Activated B cell treated with CpG ODN at 0.5 μM for 24 hours (primary cell): ENCODE measurements around the gene LAMP5. TPM values are rescaled to one million over a fixed set of nuclear protein-coding genes. Genes with fewer than 3 reads are reported as not detected.

ENCODE experiments used
- ATAC-seq: fragments of 200-7000 bp; cut with Tn5 transposase; one replicate; pipeline ENCODE4 v1.10.0; 2021; ENCODE audit warnings: low read depth, mild to moderate bottlenecking, moderate library complexity
- CTCF ChIA-PET: fragments of 350-600 bp; sonication (Branson Sonifier 250); formaldehyde crosslinking; loops from one replicate; lab custom pipeline; 2021; ENCODE audit warnings: antibody characterized with exemption; lab: Charles Lee
- POLR2A ChIA-PET: fragments of 350-600 bp; sonication (Branson Sonifier 250); formaldehyde crosslinking; loops from one replicate; lab custom pipeline; 2021; ENCODE audit warnings: antibody characterized with exemption; lab: Charles Lee
- DNase-seq: peaks from one replicate; pipeline ENCODE4 v3.0.0; 2022
- H3K27ac Mint-ChIP-seq: one replicate; pipeline ENCODE4 v1.8.0; 2020; ENCODE audit warnings: mixed read lengths
- H3K27me3 Mint-ChIP-seq: one replicate; pipeline ENCODE4 v1.8.0; 2021; ENCODE audit warnings: mixed read lengths
- H3K36me3 Mint-ChIP-seq: one replicate; pipeline ENCODE4 v1.8.0; 2021; ENCODE audit warnings: low read depth, mixed read lengths
- H3K4me1 Mint-ChIP-seq: one replicate; pipeline ENCODE4 v1.8.0; 2021; ENCODE audit warnings: mixed read lengths
- H3K4me3 Mint-ChIP-seq: one replicate; pipeline ENCODE4 v1.8.0; 2020; ENCODE audit warnings: mild to moderate bottlenecking, mixed read lengths
- H3K9me3 Mint-ChIP-seq: one replicate; pipeline ENCODE4 v1.8.0; 2020; ENCODE audit warnings: mixed read lengths
- intact Hi-C: fragments of 100-400 bp; cut with micrococcal nuclease; formaldehyde crosslinking; loops from one replicate; pipeline ENCODE4 v1.15.1; 2024
- total RNA-seq: library from RNA; stranded (reverse); gene quantifications from 2 replicates; pipeline ENCODE4 v1.2.3, GENCODE V29; 2022
- TF ChIP-seq, protein P1 (sequence below): fragments of 200-600 bp; IDR thresholded peaks from one replicate; pipeline ENCODE4 v1.8.0; 2022; ENCODE audit warnings: antibody characterized with exemption, mild to moderate bottlenecking

The LAMP5 gene
- total RNA-seq, 1 donor from 2014 or later, result 0.29 TPM

DNA sequence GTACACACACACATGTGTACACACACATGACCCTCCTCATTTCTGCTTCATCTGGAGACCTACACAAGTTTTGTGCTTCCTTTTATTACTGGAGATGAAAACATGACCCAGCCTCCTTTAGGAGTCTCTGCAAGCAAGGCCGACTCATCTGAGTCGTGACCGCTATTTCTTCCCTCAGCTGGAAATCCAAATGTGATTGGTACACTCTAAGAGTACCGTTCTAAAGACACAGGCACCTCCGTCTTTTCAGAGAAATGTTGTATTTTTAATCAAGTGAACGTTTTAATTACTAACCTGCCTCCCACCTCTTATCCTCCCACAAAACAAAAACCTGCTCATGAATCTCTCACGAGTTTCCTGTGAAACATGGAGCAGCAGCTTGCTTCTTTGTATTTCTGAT is 63.0 kb downstream of the LAMP5 start:
- H3K36me3 Mint-ChIP-seq, result no peaks in the 10 kb centered on the region
- no peak overlapping the region for H3K27ac Mint-ChIP-seq
- no peak overlapping the region for H3K4me3 Mint-ChIP-seq
- peaks cover 3% of the 10 kb centered on the region for H3K27me3 Mint-ChIP-seq
- H3K9me3 Mint-ChIP-seq, result no peaks in the 10 kb centered on the region
- POLR2A ChIA-PET, result no interaction called here
- CTCF ChIA-PET, result no interaction called here
- ATAC-seq (no peak), DNase-seq (no peak)
- no peaks in the 10 kb centered on the region for H3K4me1 Mint-ChIP-seq
- intact Hi-C loops, result no loop called here
- TF ChIP-seq, protein P1, sequence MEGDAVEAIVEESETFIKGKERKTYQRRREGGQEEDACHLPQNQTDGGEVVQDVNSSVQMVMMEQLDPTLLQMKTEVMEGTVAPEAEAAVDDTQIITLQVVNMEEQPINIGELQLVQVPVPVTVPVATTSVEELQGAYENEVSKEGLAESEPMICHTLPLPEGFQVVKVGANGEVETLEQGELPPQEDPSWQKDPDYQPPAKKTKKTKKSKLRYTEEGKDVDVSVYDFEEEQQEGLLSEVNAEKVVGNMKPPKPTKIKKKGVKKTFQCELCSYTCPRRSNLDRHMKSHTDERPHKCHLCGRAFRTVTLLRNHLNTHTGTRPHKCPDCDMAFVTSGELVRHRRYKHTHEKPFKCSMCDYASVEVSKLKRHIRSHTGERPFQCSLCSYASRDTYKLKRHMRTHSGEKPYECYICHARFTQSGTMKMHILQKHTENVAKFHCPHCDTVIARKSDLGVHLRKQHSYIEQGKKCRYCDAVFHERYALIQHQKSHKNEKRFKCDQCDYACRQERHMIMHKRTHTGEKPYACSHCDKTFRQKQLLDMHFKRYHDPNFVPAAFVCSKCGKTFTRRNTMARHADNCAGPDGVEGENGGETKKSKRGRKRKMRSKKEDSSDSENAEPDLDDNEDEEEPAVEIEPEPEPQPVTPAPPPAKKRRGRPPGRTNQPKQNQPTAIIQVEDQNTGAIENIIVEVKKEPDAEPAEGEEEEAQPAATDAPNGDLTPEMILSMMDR, result no peak

GRCh38 chr20:9578594-9578993 is 64.2 kb downstream of the LAMP5 start:
- POLR2A ChIA-PET, result no interaction called here
- Mint-ChIP-seq H3K36me3 (no peaks in the 10 kb centered on the region), H3K4me1 (no peaks in the 10 kb centered on the region), H3K4me3 (no peak overlapping the region), H3K27me3 (peaks cover 2% of the 10 kb centered on the region), H3K27ac (no peak overlapping the region), H3K9me3 (no peaks in the 10 kb centered on the region)
- DNase-seq (no peak), ATAC-seq (no peak)
- TF ChIP-seq, protein P1, result no peak
- intact Hi-C loops, result no loop called here
- CTCF ChIA-PET, result no interaction called here
